WTC11 (cell line): ENCODE measurements around the gene LCN10. TPM values are rescaled to one million over a fixed set of nuclear protein-coding genes. Genes with fewer than 3 reads are reported as not detected.
A peak's percentile ranks its signal among the peaks of the same experiment; 100 is the strongest.

Experiments
- ATAC-seq: fragments of 200-7000 bp; cut with Tn5 transposase; 2 replicates; pipeline ENCODE4 v1.10.0; 2021; ENCODE audit warnings: mild to moderate bottlenecking, moderate library complexity
- CTCF ChIA-PET: fragments of 300-600 bp; sonication (Branson Sonifier 250); formaldehyde crosslinking; loops from one replicate; lab custom pipeline; 2021; ENCODE audit warnings: antibody characterized with exemption; lab: Charles Lee
- POLR2A ChIA-PET: fragments of 350-600 bp; sonication (Branson Sonifier 250); formaldehyde crosslinking; loops from one replicate; lab custom pipeline; 2021; ENCODE audit warnings: antibody characterized with exemption; lab: Charles Lee
- DNase-seq: peaks from one replicate; pipeline ENCODE4 v3.0.0; 2021; ENCODE audit warnings: low spot score
- H3K27ac Mint-ChIP-seq: 2 replicates; pipeline ENCODE4 v1.8.0; 2021; ENCODE audit warnings: mixed read lengths
- H3K27me3 Mint-ChIP-seq: 2 replicates; pipeline ENCODE4 v1.8.0; 2021; ENCODE audit warnings: low read depth, mild to moderate bottlenecking, moderate library complexity, mixed read lengths
- H3K36me3 Mint-ChIP-seq: 2 replicates; pipeline ENCODE4 v1.8.0; 2021; ENCODE audit warnings: mixed read lengths
- H3K4me1 Mint-ChIP-seq: 2 replicates; pipeline ENCODE4 v1.8.0; 2022; ENCODE audit warnings: mixed read lengths
- H3K4me3 Mint-ChIP-seq: 2 replicates; pipeline ENCODE4 v1.8.0; 2021; ENCODE audit warnings: mild to moderate bottlenecking, moderate library complexity, mixed read lengths
- H3K9me3 Mint-ChIP-seq: 2 replicates; pipeline ENCODE4 v1.8.0; 2021; ENCODE audit warnings: mixed read lengths
- ELF4 ChIP-seq: sonication (generic); formaldehyde crosslinking; IDR thresholded peaks from 2 replicates; pipeline ENCODE4 v1.8.1; 2022; ENCODE audit warnings: low read depth, mild to moderate bottlenecking, moderate library complexity, missing genetic modification reagents
- GABPB1 ChIP-seq: sonication (generic); formaldehyde crosslinking; IDR thresholded peaks from 2 replicates; pipeline ENCODE4 v1.8.1; 2023; ENCODE audit warnings: mild to moderate bottlenecking, missing genetic modification reagents
- KAT7 ChIP-seq: sonication (generic); formaldehyde crosslinking; IDR thresholded peaks from 2 replicates; pipeline ENCODE4 v1.8.1; 2023; ENCODE audit warnings: missing genetic modification reagents, mild to moderate bottlenecking, borderline replicate concordance
- MXD4 ChIP-seq: fragments of 250-450 bp; sonication (Bioruptor Pico); IDR thresholded peaks from 2 replicates; pipeline ENCODE4 v1.8.0; 2021; ENCODE audit warnings: mild to moderate bottlenecking, moderate library complexity, borderline replicate concordance
- MYBL2 ChIP-seq: sonication (generic); formaldehyde crosslinking; IDR thresholded peaks from 2 replicates; pipeline ENCODE4 v1.8.1; 2023; ENCODE audit warnings: mild to moderate bottlenecking, moderate library complexity, missing genetic modification reagents
- OVOL2 ChIP-seq: fragments of 250-450 bp; sonication (Bioruptor Pico); IDR thresholded peaks from 2 replicates; pipeline ENCODE4 v1.9.0; 2021; ENCODE audit warnings: mild to moderate bottlenecking, borderline replicate concordance
- SMAD4 ChIP-seq: sonication (generic); formaldehyde crosslinking; IDR thresholded peaks from 2 replicates; pipeline ENCODE4 v1.8.0; 2022; ENCODE audit warnings: mild to moderate bottlenecking, missing genetic modification reagents
- SP1 ChIP-seq: sonication (generic); formaldehyde crosslinking; conservative IDR thresholded peaks from 2 replicates; pipeline ENCODE4 v1.8.1; 2022; ENCODE audit warnings: missing genetic modification reagents
- TEAD1 ChIP-seq: sonication (generic); formaldehyde crosslinking; IDR thresholded peaks from 2 replicates; pipeline ENCODE4 v1.8.0; 2022; ENCODE audit warnings: mild to moderate bottlenecking, missing genetic modification reagents
- TP53 ChIP-seq: sonication (generic); formaldehyde crosslinking; IDR thresholded peaks from 2 replicates; pipeline ENCODE4 v1.8.1; 2023; ENCODE audit warnings: mild to moderate bottlenecking, missing genetic modification reagents
- ZMAT4 ChIP-seq: fragments of 250-450 bp; sonication (Bioruptor Pico); IDR thresholded peaks from 2 replicates; pipeline ENCODE4 v1.9.0; 2021; ENCODE audit warnings: mild to moderate bottlenecking
- ZNF232 ChIP-seq: sonication (generic); formaldehyde crosslinking; IDR thresholded peaks from 2 replicates; pipeline ENCODE4 v1.8.0; 2022; ENCODE audit warnings: mild to moderate bottlenecking, missing genetic modification reagents
- ZNF512 ChIP-seq: sonication (generic); formaldehyde crosslinking; IDR thresholded peaks from 2 replicates; pipeline ENCODE4 v1.8.1; 2022; ENCODE audit warnings: missing genetic modification reagents, borderline replicate concordance
- ZSCAN18 ChIP-seq: fragments of 250-450 bp; sonication (Bioruptor Pico); IDR thresholded peaks from 2 replicates; pipeline ENCODE4 v2.1.2; 2022; ENCODE audit warnings: mild to moderate bottlenecking, moderate library complexity
- total RNA-seq: library from RNA; stranded (reverse); gene quantifications from 3 replicates; pipeline ENCODE4 v1.2.3, GENCODE V29; 2021
- TF ChIP-seq, protein P1 (sequence below): sonication (generic); formaldehyde crosslinking; IDR thresholded peaks from 2 replicates; pipeline ENCODE4 v1.8.0; 2022; ENCODE audit warnings: missing genetic modification reagents
- TF ChIP-seq, protein P2 (sequence below): sonication (generic); formaldehyde crosslinking; IDR thresholded peaks from 2 replicates; pipeline ENCODE4 v1.8.1; 2022; ENCODE audit warnings: low read depth, missing genetic modification reagents, borderline replicate concordance
- TF ChIP-seq, protein P3 (sequence below): sonication (generic); formaldehyde crosslinking; conservative IDR thresholded peaks from 2 replicates; pipeline ENCODE4 v1.8.1; 2023; ENCODE audit warnings: mild to moderate bottlenecking, low read depth, missing genetic modification reagents, moderate library complexity

LCN10 gene
- total RNA-seq, 1 experiment from 2014 or later: 2.4 TPM

DNA sequence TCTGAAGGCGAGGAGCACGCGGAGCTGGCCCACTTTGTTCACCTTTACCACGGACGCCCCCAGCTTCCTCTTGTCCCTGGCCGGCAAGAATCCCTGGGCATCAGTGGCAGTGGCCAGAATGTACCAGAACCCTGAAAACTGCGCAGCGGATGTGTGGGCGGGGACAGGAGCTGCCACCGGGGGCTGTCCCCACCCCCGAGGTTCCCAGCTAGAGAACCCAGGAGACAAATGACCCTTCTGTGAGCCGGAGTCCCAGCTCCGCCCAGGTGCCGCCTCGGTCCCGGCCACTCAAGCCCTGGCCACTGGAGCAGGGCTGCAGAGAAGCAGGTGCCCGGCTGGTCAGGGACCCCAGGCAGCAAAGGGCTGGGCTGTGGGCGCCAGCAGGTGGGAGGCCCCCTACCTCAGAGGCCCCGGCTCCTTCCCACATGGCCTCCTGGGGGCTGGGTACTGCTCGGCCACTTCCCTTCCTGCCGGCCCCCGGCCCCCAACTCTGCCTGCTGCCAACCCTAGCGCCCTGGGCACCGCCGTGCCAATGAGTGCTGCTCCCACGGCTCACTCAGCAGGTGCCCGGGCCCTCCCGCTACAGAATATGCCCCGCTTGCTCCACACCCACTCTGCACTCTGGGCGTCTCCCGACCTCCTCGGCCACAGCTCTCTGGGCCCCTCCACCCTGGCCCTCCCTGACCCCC, 713 bp downstream of the LCN10 start (continued):
- TF ChIP-seq ZSCAN18 (CRISPR knock-in tag): no peak
- no peak for TF ChIP-seq ZNF512 (CRISPR knock-in tag)
- TF ChIP-seq ZNF232 (CRISPR knock-in tag): no peak
- TF ChIP-seq, protein P1, sequence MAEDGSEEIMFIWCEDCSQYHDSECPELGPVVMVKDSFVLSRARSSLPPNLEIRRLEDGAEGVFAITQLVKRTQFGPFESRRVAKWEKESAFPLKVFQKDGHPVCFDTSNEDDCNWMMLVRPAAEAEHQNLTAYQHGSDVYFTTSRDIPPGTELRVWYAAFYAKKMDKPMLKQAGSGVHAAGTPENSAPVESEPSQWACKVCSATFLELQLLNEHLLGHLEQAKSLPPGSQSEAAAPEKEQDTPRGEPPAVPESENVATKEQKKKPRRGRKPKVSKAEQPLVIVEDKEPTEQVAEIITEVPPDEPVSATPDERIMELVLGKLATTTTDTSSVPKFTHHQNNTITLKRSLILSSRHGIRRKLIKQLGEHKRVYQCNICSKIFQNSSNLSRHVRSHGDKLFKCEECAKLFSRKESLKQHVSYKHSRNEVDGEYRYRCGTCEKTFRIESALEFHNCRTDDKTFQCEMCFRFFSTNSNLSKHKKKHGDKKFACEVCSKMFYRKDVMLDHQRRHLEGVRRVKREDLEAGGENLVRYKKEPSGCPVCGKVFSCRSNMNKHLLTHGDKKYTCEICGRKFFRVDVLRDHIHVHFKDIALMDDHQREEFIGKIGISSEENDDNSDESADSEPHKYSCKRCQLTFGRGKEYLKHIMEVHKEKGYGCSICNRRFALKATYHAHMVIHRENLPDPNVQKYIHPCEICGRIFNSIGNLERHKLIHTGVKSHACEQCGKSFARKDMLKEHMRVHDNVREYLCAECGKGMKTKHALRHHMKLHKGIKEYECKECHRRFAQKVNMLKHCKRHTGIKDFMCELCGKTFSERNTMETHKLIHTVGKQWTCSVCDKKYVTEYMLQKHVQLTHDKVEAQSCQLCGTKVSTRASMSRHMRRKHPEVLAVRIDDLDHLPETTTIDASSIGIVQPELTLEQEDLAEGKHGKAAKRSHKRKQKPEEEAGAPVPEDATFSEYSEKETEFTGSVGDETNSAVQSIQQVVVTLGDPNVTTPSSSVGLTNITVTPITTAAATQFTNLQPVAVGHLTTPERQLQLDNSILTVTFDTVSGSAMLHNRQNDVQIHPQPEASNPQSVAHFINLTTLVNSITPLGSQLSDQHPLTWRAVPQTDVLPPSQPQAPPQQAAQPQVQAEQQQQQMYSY (CRISPR knock-in tag): no peak
- TF ChIP-seq ELF4 (CRISPR knock-in tag): no peak
- no peak for TF ChIP-seq SP1 (CRISPR knock-in tag)
- TF ChIP-seq MXD4: no peak
- TF ChIP-seq SMAD4 (CRISPR knock-in tag): no peak
- TF ChIP-seq MYBL2 (CRISPR knock-in tag): no peak
- TF ChIP-seq, protein P2, sequence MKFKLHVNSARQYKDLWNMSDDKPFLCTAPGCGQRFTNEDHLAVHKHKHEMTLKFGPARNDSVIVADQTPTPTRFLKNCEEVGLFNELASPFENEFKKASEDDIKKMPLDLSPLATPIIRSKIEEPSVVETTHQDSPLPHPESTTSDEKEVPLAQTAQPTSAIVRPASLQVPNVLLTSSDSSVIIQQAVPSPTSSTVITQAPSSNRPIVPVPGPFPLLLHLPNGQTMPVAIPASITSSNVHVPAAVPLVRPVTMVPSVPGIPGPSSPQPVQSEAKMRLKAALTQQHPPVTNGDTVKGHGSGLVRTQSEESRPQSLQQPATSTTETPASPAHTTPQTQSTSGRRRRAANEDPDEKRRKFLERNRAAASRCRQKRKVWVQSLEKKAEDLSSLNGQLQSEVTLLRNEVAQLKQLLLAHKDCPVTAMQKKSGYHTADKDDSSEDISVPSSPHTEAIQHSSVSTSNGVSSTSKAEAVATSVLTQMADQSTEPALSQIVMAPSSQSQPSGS: no peak
- no peak for TF ChIP-seq TP53 (CRISPR knock-in tag)
- no peak for TF ChIP-seq KAT7 (CRISPR knock-in tag)
- no peak for TF ChIP-seq TEAD1 (CRISPR knock-in tag)

DNA sequence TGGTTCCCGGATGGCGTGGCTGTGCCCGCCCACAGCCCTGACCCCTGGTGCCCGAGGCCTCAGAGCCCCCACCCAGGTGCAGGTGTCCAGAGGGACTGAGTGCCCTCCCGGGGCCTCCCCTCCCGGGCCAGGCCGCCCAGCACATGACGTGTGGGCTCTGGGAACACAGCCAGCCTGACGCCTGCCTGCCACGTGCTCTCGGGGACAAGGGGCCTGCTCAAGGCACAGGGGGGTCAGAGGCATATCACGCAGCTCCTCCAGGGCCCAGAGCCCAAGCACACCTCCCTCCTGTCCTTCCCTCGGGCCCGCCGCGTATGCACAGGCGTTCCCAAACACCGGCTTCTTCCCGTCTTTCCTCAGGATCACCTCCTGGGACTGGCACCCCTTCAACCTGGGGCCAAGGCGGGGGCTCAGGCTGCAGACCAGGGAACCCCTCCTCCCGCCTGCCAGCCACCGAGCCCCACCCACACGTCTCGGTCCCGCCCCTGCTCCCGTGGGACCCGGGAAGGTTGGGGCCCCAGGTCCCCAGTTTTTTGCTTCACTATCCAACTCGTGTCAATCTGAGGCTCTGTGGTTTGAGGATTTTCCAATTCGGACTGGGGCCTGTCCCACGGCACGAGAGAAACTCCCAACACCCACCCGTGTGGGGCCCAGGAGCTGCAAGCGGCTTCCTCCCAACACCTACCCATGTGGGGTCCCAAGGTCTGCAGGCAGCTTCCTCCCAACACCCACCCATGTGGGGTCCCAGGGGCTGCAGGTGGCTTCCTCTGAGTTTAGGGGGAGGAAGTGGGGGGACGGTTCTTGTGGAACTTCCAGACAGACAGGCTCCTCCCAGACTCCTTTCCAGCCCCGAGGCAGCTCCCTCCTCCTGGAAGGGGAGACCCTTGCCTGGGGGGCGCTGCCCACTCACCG, 1.5 kb downstream of the LCN10 start:
- Mint-ChIP-seq H3K36me3 (no peaks in the 10 kb centered on the region), H3K4me1 (no peaks in the 10 kb centered on the region; the same call in none of the 2 replicates), H3K27me3 (no peaks in the 10 kb centered on the region), H3K4me3 (peak overlapping the region; percentile 25), H3K27ac (no peak overlapping the region), H3K9me3 (peaks cover 3% of the 10 kb centered on the region; the same call in 1 of the 2 replicates)
- ChIA-PET POLR2A (no interaction called here), CTCF (interaction anchor here (1.0 to 4.7 kb wide), 8 partner anchors 12 to 294 kb away, joined by 3 to 40 read pairs (median 4); partner anchors contain the start of genes LCN8 and TRAF2)
- DNase-seq (no peak), ATAC-seq (no peak)
- TF ChIP-seq ZMAT4 (CRISPR knock-in tag): no peak
- TF ChIP-seq, protein P3, sequence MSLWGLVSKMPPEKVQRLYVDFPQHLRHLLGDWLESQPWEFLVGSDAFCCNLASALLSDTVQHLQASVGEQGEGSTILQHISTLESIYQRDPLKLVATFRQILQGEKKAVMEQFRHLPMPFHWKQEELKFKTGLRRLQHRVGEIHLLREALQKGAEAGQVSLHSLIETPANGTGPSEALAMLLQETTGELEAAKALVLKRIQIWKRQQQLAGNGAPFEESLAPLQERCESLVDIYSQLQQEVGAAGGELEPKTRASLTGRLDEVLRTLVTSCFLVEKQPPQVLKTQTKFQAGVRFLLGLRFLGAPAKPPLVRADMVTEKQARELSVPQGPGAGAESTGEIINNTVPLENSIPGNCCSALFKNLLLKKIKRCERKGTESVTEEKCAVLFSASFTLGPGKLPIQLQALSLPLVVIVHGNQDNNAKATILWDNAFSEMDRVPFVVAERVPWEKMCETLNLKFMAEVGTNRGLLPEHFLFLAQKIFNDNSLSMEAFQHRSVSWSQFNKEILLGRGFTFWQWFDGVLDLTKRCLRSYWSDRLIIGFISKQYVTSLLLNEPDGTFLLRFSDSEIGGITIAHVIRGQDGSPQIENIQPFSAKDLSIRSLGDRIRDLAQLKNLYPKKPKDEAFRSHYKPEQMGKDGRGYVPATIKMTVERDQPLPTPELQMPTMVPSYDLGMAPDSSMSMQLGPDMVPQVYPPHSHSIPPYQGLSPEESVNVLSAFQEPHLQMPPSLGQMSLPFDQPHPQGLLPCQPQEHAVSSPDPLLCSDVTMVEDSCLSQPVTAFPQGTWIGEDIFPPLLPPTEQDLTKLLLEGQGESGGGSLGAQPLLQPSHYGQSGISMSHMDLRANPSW (CRISPR knock-in tag): no peak
- no peak for TF ChIP-seq OVOL2 (CRISPR knock-in tag)
- peak; percentile 48; the same call in 1 of the 2 replicates for TF ChIP-seq GABPB1 (CRISPR knock-in tag)
